ACC112 (cell line): ENCODE data around the gene HEXIM2.
"Not testable (repeated sequence)": the region's sequence is repeated elsewhere in the genome, so short reads cannot be mapped to it uniquely, and the experiment has no call there.

ENCODE experiments used
- H2AFZ ChIP-seq: fragments of 200-600 bp; sonication (generic); one replicate; pipeline ENCODE4 v1.6.0; 2017; ENCODE audit warnings: antibody characterized with exemption, low read length; ENCODE audit not compliant: unreplicated experiment
- H3K27ac ChIP-seq: fragments of 200-600 bp; sonication (generic); 2 replicates; pipeline ENCODE4 v1.5.1; 2014; ENCODE audit warnings: low read depth, mild to moderate bottlenecking, antibody characterized with exemption, low read length, moderate library complexity
- H3K27me3 ChIP-seq: fragments of 200-600 bp; sonication (generic); 2 replicates; pipeline ENCODE4 v1.6.1; 2014; ENCODE audit warnings: mild to moderate bottlenecking, antibody characterized with exemption, low read length, moderate library complexity, mixed read lengths; ENCODE audit not compliant: insufficient read depth
- H3K36me3 ChIP-seq: fragments of 200-600 bp; sonication (generic); 2 replicates; pipeline ENCODE4 v1.6.1; 2016; ENCODE audit warnings: mild to moderate bottlenecking, antibody characterized with exemption, low read length, moderate library complexity, mixed read lengths; ENCODE audit not compliant: insufficient read depth
- H3K4me1 ChIP-seq: fragments of 200-600 bp; sonication (generic); one replicate; pipeline ENCODE4 v1.6.1; 2016; ENCODE audit warnings: low read length, mixed read lengths; ENCODE audit not compliant: insufficient read depth, unreplicated experiment, control insufficient read depth
- H3K4me3 ChIP-seq: fragments of 200-600 bp; sonication (generic); 2 replicates; pipeline ENCODE4 v1.5.1; 2014; ENCODE audit warnings: mild to moderate bottlenecking, low read depth, low read length
- H3K79me2 ChIP-seq: fragments of 200-600 bp; sonication (generic); one replicate; pipeline ENCODE4 v1.6.0; 2016; ENCODE audit warnings: low read length; ENCODE audit not compliant: control insufficient read depth, unreplicated experiment, insufficient read depth

The HEXIM2 gene

DNA sequence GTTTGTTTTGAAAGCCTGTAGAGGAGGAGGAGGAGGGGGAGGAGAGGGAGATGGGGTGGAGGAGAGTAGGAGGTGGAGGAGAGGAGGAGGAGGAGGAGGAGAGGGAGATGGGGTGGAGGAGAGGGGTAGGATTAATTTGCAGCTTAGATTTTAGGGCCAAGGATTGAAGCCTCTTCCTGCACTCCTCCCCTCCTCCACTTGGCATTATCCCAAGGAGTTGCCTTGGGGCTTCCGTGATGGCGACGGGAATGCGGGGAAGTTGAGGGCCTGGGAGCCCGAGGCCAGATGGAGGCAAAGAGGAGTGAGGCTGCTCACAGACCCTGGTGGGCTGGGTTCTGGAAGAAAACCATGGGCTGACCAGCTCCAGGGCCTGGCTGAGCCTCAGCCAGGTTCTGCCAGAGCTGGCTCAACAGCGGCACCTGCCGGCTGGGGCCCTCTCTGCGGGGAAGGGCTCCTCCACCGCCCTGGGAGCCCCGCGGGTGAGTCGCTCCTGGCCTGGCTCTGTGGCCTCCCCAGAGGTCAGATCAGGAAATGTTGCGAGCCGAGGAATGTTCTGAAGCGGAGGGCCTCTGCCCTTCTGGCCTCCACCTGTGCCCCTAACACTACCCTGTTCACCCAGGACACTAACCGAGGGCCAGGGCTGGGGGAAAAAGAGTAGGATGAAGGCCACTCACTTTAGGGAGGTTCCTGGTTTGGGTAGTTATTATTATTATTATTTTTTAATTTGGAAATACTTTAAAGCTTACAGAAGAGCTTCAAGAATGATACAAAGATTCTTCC lies 36.1 kb downstream of the HEXIM2 start:
- no peak overlapping the region for H3K4me3 ChIP-seq
- H3K27ac ChIP-seq = no peak overlapping the region
- H3K36me3 ChIP-seq = no peaks in the 10 kb centered on the region
- no peaks in the 10 kb centered on the region for H3K79me2 ChIP-seq
- peaks cover 27% of the 10 kb centered on the region for H3K4me1 ChIP-seq
- H2AFZ ChIP-seq = peak overlapping the region; percentile 65
- no peaks in the 10 kb centered on the region for H3K27me3 ChIP-seq

- Histone ChIP-seq H3K27me3 (no peaks in the 10 kb centered on the region), H3K4me1 (peaks cover 27% of the 10 kb centered on the region), H2AFZ (no peak overlapping the region), H3K36me3 (no peaks in the 10 kb centered on the region), H3K27ac (no peak overlapping the region), H3K79me2 (no peaks in the 10 kb centered on the region), H3K4me3 (no peak overlapping the region)
These were observed 39.0 kb downstream of the HEXIM2 start for GRCh38 chr17:45200701-45201100.

- H3K4me1 ChIP-seq = peaks cover 27% of the 10 kb centered on the region
- no peak overlapping the region for H3K27ac ChIP-seq
- no peaks in the 10 kb centered on the region for H3K79me2 ChIP-seq
- H3K4me3 ChIP-seq = no peak overlapping the region
- H3K27me3 ChIP-seq = no peaks in the 10 kb centered on the region
- H3K36me3 ChIP-seq = no peaks in the 10 kb centered on the region
- H2AFZ ChIP-seq = no peak overlapping the region
These were observed 39.8 kb downstream of the HEXIM2 start for GRCh38 chr17:45201457-45201856.

- H3K27ac ChIP-seq, H3K4me3 ChIP-seq, H3K79me2 ChIP-seq, H3K36me3 ChIP-seq, H3K27me3 ChIP-seq, H2AFZ ChIP-seq: not testable (repeated sequence)
- peaks cover 27% of the 10 kb centered on the region for H3K4me1 ChIP-seq
These were observed 40.2 kb downstream of the HEXIM2 start for GRCh38 chr17:45201880-45202279.

- Histone ChIP-seq H3K4me3 (no peak overlapping the region), H3K36me3 (no peaks in the 10 kb centered on the region), H3K79me2 (no peaks in the 10 kb centered on the region), H3K27ac (no peak overlapping the region), H3K27me3 (peaks cover 6% of the 10 kb centered on the region; the same call in 1 of the 2 replicates), H3K4me1 (peaks cover 3% of the 10 kb centered on the region), H2AFZ (no peak overlapping the region)
These were observed 57.4 kb downstream of the HEXIM2 start for GRCh38 chr17:45218895-45219661.
